Fibroblast of peridontal ligament (primary cell): ENCODE measurements around the gene POR.
"Not testable (repeated sequence)": the region's sequence is repeated elsewhere in the genome, so short reads cannot be mapped to it uniquely, and the experiment has no call there.

Experiments
- DNase-seq: peaks from one replicate; pipeline ENCODE4 v3.0.0-alpha.2; 2010; ENCODE audit errors: extremely low read depth

The POR gene

DNA sequence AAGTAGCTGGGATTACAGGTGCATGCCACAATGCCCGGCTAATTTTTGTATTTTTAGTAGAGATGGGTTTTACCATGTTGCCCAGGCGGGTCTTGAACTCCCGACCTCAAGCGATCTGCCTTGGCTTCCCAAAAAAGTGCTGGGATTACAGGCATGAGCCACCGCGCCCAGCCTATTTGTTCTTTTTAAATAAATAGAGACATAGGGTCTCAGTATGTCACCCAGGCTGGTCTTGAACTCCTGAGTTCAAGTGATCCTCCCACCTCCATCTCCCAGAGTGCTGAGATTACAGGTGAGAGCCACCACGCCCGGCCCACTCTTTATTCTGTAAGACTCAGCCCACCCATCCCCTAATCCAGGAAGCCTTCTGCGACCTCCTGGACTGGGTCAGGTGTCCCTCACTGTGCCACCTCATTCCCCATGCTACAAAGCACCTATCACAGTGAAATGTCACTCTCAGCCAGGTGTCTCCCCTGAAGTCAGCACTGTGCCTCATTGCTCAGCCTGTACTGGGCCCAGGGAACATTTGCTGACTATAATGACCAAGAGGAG is 76.7 kb downstream of the POR start:
- no peak for DNase-seq

- DNase-seq: no peak
Observed at GRCh38 chr7:75992083-75992755, 77.3 kb downstream of the POR start.

GRCh38 chr7:75993689-75994387 is 78.9 kb downstream of the POR start:
- DNase-seq: peak; percentile 52

GRCh38 chr7:75994388-75995051 is 79.6 kb downstream of the POR start, which contains the start of gene TMEM120A:
TMEM120A (minus strand) TSS chr7:75994595; CDS start chr7:75994570, 25 bp downstream.
- DNase-seq: peak; percentile 82

DNA sequence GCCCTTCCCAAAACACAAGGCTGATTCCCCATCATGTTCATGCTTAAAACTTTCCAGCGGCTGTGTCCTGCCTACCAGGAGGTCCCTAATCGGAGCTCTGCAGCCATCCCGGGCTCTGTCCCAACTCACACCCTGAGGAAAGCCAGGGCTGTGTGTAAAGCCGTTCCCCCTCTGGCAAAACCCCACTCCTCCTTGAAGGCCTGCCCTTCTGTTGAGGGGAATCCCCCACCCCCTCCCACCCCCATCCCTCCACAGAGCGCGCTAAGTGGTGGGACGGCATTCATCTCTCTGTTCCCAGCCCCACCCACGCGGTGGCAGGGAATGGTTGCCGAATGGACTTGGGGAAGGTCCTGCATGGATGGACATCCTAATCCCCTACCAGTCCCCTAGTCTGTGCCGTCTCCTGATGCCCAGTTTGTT is 80.1 kb downstream of the POR start:
- no peak for DNase-seq

- no peak for DNase-seq
Observed at GRCh38 chr7:75995996-75996395, 81.0 kb downstream of the POR start.

GRCh38 chr7:75996476-75996875 is 81.5 kb downstream of the POR start:
- DNase-seq: no peak

- DNase-seq: no peak
Observed at GRCh38 chr7:75998038-75998437, 83.1 kb downstream of the POR start.

DNA sequence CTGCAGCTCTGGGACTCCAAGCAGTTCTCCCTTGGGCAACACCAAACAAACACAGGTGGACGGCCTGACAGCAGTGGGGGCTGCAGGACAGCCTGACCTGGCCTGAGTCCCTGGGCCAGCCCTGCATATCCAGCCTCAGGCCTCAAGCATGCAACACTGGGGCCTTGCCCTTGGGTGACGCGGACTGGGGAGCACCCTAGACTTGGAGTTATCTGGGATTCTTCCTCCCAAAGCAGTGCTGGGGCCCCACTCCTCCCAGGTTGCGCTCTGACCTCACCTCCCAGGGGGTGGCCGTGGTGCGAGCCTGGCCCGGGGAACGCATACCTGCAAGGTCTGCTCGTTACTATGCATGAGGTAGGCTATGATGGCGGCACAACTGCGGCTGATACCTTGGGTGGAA is 85.6 kb downstream of the POR start:
- no peak for DNase-seq

DNA sequence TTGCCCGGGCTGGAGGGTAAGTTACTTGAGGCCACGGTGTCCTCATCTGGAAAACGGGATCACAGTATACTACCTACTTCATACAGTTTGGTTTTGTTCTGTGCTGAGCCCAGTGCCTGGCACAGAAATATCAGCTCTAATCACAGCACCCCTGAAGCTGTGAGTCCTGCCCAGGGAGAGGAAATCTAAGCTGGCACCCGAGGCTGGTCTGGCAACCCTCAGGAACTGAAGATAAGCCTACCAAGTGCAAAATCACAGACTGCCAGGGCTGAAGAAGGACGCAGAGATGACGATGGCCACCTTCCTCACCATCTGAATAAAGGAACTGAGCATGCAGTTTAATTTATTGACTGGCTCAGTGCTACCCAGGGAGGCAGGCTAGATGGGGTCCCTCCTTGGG is 87.2 kb downstream of the POR start:
- DNase-seq: no peak

DNA sequence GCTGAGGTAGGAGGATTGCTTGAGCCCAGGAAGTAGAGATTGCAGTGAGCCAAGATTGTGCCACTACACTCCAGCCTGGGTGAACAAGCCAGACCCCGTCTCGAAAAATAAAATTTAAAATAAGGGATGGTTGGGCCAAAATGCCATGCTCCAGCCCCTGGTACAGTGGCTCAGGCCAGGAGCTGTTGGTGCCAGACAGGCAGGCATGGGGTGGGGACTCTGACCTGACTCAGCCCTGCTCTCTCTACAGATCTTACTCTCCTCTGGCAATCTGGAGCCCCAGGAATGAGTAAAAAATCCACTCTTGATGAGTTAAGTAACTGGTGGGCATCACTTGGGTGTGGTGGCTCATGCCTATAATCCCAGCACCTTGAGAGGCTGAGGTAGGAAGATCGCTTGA is 87.9 kb downstream of the POR start:
- DNase-seq: no peak

- DNase-seq: no peak
Observed at GRCh38 chr7:76003351-76003750, 88.4 kb downstream of the POR start.

GRCh38 chr7:76005004-76005403 is 90.0 kb downstream of the POR start:
- not testable (repeated sequence) for DNase-seq

DNA sequence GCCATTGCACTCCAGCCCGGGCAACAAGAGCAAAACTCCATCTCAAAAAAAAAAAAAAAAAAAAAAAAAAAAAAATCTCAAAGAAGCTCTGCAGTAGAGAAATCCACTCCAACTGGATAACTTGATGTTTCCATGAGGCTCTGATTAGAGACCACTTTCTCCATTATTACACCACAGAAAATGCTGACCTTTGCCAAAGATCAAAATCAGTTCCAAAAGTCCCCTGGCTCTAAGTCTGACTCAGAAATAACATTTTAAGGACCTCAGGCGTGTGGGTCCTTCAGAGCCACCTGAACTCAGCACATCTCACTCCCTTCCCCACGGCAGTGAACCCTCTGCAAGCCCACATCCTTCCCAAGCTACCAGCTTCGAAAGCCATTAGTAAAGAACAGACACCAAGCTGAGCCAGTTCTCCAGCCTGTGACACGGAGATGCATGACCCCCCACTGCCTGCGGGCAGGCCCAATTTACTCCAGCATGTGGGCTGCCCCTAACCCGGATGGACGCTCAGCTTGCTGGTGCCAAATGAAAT is 93.3 kb downstream of the POR start:
- DNase-seq: peak; percentile 27

GRCh38 chr7:76009672-76010600 is 95.0 kb downstream of the POR start:
- DNase-seq: peak; percentile 20

- peak; percentile 97 for DNase-seq
Observed at GRCh38 chr7:76011442-76011861, 96.5 kb downstream of the POR start.

DNA sequence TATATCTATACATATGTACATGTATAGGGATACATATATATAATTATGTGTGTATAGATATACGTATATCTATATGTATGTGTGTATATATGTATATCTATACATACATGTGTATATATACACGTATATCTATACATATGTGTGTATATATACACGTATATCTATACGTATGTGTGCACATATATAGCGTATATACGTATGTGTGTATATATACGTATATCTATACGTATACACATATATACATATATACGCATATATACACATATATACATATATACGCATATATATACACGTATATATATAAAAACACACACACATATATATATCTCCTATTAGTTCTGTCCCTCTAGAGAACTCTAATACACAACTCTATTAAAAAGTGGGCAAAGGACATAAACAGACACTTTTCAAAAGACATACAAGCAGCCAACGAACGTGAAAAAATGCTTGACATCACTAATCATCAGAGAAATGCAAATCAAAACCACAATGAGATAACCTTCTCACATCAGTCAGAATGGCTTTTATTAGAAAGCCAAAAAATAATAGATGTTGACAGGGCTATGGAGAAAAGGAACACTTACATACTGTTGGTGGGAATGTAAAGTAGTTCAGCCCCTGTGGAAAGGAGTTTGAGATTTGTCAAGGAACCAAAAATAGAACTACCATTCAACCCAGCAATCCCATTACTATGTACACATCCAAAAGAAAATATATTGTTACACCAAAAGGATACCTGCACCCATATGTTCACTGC is 101.4 kb downstream of the POR start:
- DNase-seq: no peak

DNA sequence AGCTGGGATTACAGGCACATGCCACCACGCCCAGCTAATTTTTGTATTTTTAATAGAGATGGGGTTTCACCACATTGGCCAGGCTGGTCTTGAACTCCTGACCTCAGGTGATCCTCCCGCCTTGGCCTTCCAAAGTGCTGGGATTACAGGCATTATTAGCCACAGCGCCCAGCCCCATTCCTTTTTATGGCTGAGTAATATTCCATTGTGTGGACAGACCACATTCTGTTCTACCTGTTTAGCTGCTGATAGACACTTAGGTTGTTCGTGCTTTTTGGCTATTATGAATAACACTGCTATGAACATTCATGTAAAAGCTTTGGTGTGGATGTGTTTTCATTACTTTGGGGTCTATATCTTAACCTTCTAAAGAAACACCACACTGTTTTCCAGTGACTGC is 103.6 kb downstream of the POR start:
- not testable (repeated sequence) for DNase-seq

GRCh38 chr7:76020031-76020714 is 105.2 kb downstream of the POR start:
- DNase-seq: peak; percentile 66
